PFSK-1 (cell line): ENCODE results near the gene CACNA2D4.

Experiments used
- SIN3A ChIP-seq: IDR thresholded peaks from 2 replicates; pipeline ENCODE4 v1.6.1; 2012; ENCODE audit warnings: mild to moderate bottlenecking, low read length, moderate library complexity, borderline replicate concordance; ENCODE audit not compliant: insufficient read depth
- TF ChIP-seq, protein P1 (sequence below), 2 experiments: IDR thresholded peaks; 2 replicates each; pipeline versions ENCODE4 v1.6.1 to v1.8.0; 2011 to 2012; ENCODE audit warnings: low read depth in 2 of 2, low read length in 2 of 2, control low read depth in 1 of 2, inconsistent platforms in 1 of 2, mild to moderate bottlenecking in 1 of 2, moderate library complexity in 1 of 2; ENCODE audit not compliant: insufficient read depth in 1 of 2

GRCh38 chr12:1845886-1846285 is 72.6 kb downstream of the CACNA2D4 start:
- TF ChIP-seq SIN3A = no peak
- TF ChIP-seq, protein P1, sequence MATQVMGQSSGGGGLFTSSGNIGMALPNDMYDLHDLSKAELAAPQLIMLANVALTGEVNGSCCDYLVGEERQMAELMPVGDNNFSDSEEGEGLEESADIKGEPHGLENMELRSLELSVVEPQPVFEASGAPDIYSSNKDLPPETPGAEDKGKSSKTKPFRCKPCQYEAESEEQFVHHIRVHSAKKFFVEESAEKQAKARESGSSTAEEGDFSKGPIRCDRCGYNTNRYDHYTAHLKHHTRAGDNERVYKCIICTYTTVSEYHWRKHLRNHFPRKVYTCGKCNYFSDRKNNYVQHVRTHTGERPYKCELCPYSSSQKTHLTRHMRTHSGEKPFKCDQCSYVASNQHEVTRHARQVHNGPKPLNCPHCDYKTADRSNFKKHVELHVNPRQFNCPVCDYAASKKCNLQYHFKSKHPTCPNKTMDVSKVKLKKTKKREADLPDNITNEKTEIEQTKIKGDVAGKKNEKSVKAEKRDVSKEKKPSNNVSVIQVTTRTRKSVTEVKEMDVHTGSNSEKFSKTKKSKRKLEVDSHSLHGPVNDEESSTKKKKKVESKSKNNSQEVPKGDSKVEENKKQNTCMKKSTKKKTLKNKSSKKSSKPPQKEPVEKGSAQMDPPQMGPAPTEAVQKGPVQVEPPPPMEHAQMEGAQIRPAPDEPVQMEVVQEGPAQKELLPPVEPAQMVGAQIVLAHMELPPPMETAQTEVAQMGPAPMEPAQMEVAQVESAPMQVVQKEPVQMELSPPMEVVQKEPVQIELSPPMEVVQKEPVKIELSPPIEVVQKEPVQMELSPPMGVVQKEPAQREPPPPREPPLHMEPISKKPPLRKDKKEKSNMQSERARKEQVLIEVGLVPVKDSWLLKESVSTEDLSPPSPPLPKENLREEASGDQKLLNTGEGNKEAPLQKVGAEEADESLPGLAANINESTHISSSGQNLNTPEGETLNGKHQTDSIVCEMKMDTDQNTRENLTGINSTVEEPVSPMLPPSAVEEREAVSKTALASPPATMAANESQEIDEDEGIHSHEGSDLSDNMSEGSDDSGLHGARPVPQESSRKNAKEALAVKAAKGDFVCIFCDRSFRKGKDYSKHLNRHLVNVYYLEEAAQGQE (IDR thresholded peaks at IDR 0.05; ENCODE audit: insufficient read depth in 1 of 2, low read depth in 2 of 2, low read length in 2 of 2) = no peak
